HG03139 (cell line): ENCODE results near the gene AQP2.

Experiments used
- ATAC-seq: cut with Tn5 transposase; IDR thresholded peaks from one replicate; pipeline ENCODE4 v1.9.1; 2021; ENCODE audit not compliant: unreplicated experiment

AQP2 gene

GRCh38 chr12:49950273-49951251, at the start of gene AQP2:
Gene AQP2, plus strand, starts transcription at chr12:49950737. Its CDS starts 94 bp downstream, at chr12:49950831.
- no peak for ATAC-seq

DNA sequence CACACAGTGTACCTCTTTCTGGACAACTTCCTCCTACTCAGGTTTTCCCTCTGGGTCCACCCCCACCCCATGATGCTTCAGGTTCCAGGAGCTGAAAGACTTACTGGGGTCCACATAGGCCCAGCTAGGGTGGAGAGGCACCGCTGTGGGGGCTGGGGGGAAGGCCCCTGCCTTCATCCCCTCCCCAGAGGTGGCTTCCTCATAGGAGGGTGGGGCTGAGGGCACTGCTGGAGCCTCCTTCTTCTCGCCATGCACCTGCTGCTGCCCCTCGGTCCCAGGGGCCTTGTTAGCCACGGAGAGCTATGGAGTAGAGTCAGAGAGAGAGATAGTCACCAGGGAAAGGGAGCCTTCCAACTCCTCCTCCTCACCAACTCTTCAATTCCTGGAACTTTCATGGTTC, 49.5 kb upstream of the AQP2 start:
- ATAC-seq, result no peak

- ATAC-seq, result no peak
Observed at GRCh38 chr12:49901986-49902385, 48.6 kb upstream of the AQP2 start.

DNA sequence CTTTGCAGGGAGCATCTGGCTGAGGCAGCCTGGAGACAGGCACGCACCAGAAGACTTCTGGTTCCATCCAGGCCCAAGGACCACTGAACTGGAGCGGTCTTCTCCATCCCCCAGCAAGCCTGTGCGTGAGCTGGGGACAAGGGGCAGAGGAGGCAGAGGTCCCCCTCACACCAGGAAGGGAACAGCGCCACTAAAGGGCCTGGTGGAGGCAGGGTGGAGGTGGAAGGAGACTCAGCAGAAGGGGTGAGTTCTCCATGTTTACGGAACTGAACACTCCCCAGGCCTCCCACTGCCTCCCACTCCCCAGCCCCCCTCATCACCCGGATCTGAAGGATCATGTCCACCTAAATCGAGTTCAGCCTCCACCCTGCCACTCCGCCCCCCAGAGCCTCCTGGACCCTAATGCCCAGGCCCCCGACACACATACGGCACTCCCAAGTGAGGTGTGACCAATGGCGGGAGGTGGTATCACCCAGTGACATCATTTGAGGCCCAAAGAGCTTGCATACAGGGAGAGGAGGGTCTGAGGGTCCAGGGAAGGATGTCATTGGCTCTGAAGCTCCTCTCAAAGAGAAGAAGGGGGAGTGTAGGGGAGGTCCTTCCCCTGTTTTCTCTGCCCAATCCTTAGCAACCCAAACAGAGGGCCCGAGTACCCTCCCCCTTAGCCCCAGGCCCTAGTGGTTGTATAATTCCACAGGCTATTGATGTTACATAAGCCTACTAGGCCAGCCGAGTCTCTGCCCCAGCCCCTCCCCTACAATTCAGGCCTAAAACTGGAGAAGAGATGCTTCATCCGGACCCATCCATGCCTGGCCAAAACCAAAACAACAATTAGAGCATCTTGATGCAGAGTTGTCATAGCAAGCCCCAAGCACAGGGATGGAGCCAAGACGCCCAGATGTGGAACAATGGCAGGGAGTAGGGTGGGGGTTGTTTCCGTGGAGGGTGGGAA, 47.9 kb upstream of the AQP2 start:
- no peak for ATAC-seq

DNA sequence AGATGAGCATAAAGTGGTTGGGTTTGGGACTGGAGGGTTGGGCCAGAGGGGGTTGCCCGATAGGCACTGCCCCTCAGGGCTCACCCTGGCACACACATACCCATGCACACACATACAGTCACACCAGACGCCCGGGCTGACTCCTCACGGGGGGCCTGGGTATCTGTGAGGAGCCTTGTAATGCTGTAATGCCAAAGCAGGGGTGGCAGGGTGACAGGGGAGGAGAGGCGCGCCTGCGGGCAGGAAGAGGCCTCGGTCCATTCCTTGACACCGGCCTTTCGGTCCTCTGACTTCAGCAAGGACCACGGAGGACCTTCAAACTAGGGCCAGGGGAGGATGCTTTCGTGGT, 47.2 kb upstream of the AQP2 start:
- ATAC-seq, result no peak

DNA sequence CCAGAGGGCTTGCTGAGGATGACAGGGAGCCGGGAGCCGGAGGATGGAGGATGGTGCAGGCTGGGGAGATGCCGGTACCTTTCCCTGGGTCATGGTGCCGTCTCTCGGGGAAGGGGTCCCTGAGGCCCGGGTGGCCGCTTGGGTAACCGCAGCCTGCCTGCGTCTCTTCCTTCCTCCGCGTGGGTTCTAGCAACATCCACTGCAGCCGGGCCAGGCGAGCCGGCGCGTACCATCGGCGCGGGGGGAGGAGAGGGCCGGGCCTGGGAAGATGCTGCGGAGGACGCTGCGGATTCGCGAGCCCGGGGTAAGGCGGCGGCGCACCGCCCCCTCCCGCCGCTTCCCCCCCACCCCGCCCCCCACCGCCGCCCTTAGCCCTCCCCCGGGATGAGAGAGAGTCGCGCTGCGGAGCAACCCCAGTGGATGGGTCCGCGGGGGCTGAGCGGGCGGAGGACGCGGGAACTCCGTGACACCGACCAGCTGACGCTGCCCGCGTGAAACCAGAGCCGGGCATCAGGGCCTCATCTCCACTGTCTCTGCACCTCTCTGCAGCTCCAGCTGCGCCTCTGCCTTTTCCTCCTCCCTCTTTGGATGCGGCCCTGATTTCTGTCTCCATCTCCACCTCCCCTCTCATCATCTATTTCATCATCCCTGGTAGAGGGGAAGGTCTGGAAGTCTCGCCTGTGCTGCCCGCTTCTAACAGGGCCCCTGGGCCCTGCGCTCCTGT, 46.7 kb upstream of the AQP2 start, which contains the start of gene FAIM2:
FAIM2 (minus strand) TSS at position 201 of the 724 bp plus-strand sequence; CDS start at position 93, 108 bp downstream.
- no peak for ATAC-seq

DNA sequence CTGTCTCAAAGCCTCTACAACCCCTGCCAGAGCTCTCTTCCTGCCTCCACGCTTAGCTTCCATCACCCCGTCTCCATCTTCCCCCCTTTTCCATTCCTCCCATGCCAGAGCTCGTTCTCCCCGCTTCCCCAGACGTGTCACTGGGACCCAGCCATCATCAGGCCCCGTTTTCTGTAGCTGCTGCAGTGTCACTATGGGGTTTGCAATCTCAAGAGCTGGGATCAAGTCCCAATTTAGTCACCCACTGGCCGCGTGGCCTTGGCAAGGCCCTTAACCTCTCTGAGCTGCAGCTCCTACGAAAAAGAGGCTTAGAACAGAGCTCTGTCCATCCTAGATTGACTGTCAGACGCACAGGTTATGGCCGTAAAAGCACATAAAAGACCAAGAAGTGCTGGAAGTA, 45.9 kb upstream of the AQP2 start:
- no peak for ATAC-seq

DNA sequence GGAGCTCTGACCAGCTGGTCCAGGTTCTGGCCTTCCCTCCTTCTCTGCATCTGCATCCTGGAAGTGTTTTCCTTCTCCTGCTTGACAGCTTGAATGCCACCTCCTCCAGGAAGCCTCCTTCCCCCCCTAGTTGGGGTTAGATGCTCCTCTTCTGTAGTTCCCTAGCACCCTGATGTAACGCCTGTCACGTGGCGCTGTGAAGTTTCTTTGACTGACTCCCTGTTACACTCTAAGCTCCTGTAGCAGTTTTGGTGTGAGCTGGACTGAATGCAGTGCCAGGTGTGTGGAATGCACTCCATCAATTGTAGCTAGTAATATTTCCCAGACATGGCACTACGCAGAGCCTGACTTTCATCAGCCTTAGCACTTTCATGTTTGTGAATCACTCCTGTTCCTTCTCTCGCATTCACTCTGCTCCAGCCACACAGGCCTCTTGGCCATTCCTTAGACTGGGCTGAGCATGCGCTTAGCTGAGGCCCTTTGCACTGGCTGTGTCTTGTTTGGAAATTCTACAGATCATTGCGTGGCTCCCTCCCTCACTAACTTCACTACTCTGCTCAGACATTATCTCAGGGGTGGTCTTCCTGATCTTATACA, 44.7 kb upstream of the AQP2 start:
- no peak for ATAC-seq

- ATAC-seq, result no peak
Observed at GRCh38 chr12:49907352-49907751, 43.2 kb upstream of the AQP2 start.

DNA sequence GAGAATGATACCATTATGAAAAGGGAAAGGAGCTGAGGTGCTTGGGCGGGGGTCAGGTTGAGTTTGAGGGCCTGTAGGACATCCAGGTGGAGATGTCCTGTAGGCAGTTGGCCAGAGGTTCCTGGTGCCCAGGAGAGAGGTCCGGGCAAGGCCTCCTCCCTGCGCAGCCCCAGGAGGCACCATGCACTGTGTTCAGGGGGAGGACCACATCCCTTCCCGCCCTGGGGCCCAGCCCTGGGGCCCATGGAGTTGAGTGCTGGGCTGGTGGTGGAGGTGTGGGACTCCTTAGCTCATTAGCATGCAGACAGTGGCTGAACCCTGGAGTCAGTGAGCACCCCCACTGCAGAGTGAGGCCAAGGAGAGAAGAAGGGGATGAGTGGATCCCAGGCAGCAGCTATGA, 41.2 kb upstream of the AQP2 start:
- ATAC-seq, result no peak

- no peak for ATAC-seq
Observed at GRCh38 chr12:49909826-49910225, 40.7 kb upstream of the AQP2 start.

- ATAC-seq, result no peak
Observed at GRCh38 chr12:49910331-49911212, 40.0 kb upstream of the AQP2 start.

GRCh38 chr12:49911213-49911605, 39.3 kb upstream of the AQP2 start:
- no peak for ATAC-seq

- no peak for ATAC-seq
Observed at GRCh38 chr12:49912345-49913255, 37.9 kb upstream of the AQP2 start.

- no peak for ATAC-seq
Observed at GRCh38 chr12:49916129-49916919, 34.2 kb upstream of the AQP2 start.

GRCh38 chr12:49917166-49917787, 33.3 kb upstream of the AQP2 start:
- ATAC-seq, result no peak

DNA sequence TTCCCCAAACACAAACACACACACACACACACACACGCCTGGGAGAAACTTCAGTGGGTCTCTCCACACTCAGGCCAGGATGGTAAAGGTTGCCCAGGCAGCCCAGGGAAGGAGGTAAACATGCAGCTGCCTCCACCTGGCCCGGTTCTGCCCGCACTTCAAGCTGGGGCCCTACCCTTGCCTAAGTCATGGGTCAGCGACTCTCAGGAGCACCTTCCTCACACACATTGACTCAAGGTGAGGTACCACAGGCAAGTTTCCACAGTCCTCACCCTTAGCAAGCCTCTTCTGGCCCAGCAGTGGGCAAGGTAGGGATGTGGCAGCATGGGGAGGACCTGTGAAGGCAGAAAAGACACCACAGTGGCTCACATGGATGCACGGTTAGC, 32.8 kb upstream of the AQP2 start:
- ATAC-seq, result no peak
